Psoas muscle (tissue), 8 donors: ENCODE data around the gene DNMT3A. TPM values are rescaled to one million over a fixed set of nuclear protein-coding genes. Genes with fewer than 3 reads are reported as not detected.

ENCODE experiments used
- ATAC-seq, 4 donors: fragments of 200-7000 bp; cut with Tn5 transposase; one replicate each; pipeline ENCODE4 v1.9.1; 2020; ENCODE audit warnings: moderate library complexity in 3 of 4, mild to moderate bottlenecking in 2 of 4
- DNase-seq, 2 donors: peaks; one replicate each; pipeline ENCODE4 v3.0.0-alpha.2; 2020
- H3K27ac ChIP-seq: fragments of 200-600 bp; one replicate; pipeline ENCODE4 v1.8.0; 2022
- H3K27me3 ChIP-seq, 3 donors: fragments of 200-600 bp in 1 of 3; one replicate each; pipeline versions ENCODE4 v1.6.1 to v1.8.0; 2013 to 2022; ENCODE audit warnings: low read length in 2 of 3, mild to moderate bottlenecking in 2 of 3, moderate library complexity in 1 of 3; ENCODE audit not compliant: insufficient read depth in 3 of 3
- H3K36me3 ChIP-seq, 2 donors: fragments of 200-600 bp in 1 of 2; one replicate each; pipeline versions ENCODE4 v1.6.1 to v1.8.0; 2013 to 2022; ENCODE audit warnings: low read depth in 1 of 2, mild to moderate bottlenecking in 1 of 2, moderate library complexity in 1 of 2; ENCODE audit not compliant: insufficient read depth in 1 of 2
- H3K4me1 ChIP-seq: fragments of 200-600 bp; one replicate; pipeline ENCODE4 v1.8.0; 2022
- H3K4me3 ChIP-seq: fragments of 200-600 bp; one replicate; pipeline ENCODE4 v1.8.0; 2022; ENCODE audit warnings: mild to moderate bottlenecking
- H3K9me3 ChIP-seq: fragments of 200-600 bp; one replicate; pipeline ENCODE4 v1.8.0; 2022
- WGBS, 3 donors: extraction: QIAGEN DNeasy Blood & Tissue Kit; methylation state at CpG; one replicate each; pipeline versions ENCODE4 v1.1.6 to v1.1.7; 2013; 5-methylcytosine and 5-hydroxymethylcytosine counted together
- intact Hi-C, 2 donors: fragments of 100-400 bp; cut with DNase I; formaldehyde crosslinking; loops; one replicate each; pipeline versions ENCODE4 v1.11.0 to v1.14.2; 2022
- polyA plus RNA-seq, 3 donors: library from polyadenylated mRNA; stranded (reverse); fragments of 200-250 nt; gene quantifications; one replicate each; pipeline ENCODE4 v1.2.3, GENCODE V29; 2013
- total RNA-seq, 4 donors: library from RNA; stranded (reverse); fragmentation: NEBNext Ultra II Directional in 2 of 4; extraction: Animal tissue kit (Norgen Biotek cat#: 25700) in 2 of 4; gene quantifications; one replicate each; pipeline versions ENCODE4 v1.2.1 to v1.2.4, GENCODE V29; 2021 to 2023
- TF ChIP-seq, protein P1 (sequence below): fragments of 200-600 bp; IDR thresholded peaks from one replicate; pipeline ENCODE4 v1.8.0; 2022; ENCODE audit warnings: antibody characterized with exemption
- donor health status: healthy with polysubstance abuse.
- donor health status: DM: no; HTN: no; CAD: no; lungs with moderate emphysema.
- donor health status: Bipolar disorder and iron deficiency.
- donor health status: healthy.
- donor health status: DM: yes; HTN: yes; CAD: no.
- donor health status: DM: no; HTN: no; CAD: no.
- donor health status: DM: no; HTN: no; CAD: no.
- donor health status: DM: yes; HTN: yes; CAD: no.

Gene DNMT3A
- total and polyA plus RNA-seq, 7 donors = 7.1 to 26.2 (median 20.6) TPM

DNA sequence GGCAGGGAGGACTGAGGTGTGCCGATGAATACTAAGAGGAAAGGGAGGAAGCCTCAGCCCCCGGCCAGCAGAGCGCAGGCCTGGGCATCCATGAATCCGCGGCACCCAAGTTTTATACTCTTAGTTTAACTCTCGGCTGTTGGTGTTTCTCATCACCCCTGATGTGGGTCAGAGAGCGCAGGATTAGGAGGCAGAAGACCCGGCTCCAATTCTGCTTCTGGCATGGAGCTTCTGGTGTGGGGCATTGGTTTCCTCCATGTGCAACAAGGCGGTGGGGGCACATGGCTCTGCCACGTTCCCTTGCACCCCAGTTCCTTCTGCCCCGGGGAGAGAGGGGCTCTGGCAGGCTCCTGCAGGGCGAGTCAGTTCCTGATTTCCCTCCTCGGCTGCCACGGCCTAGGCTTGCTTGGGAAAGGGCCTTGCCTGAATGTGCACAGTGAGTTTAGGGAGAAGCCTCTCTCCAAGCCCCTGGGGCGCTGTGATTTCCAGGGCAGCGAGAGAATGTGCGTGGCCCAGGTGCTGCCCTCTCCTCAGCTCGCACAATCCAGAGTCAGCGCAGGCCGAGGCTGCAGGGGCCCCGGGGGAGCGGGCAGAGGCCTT lies 36.2 kb upstream of the DNMT3A start:
- Histone ChIP-seq H3K4me3 (no peak overlapping the region), H3K9me3 (no peaks in the 10 kb centered on the region), H3K27me3 (no peaks in the 10 kb centered on the region), H3K36me3 (no peaks in the 10 kb centered on the region), H3K4me1 (peaks cover 38% of the 10 kb centered on the region), H3K27ac (no peak overlapping the region)
- TF ChIP-seq, protein P1, sequence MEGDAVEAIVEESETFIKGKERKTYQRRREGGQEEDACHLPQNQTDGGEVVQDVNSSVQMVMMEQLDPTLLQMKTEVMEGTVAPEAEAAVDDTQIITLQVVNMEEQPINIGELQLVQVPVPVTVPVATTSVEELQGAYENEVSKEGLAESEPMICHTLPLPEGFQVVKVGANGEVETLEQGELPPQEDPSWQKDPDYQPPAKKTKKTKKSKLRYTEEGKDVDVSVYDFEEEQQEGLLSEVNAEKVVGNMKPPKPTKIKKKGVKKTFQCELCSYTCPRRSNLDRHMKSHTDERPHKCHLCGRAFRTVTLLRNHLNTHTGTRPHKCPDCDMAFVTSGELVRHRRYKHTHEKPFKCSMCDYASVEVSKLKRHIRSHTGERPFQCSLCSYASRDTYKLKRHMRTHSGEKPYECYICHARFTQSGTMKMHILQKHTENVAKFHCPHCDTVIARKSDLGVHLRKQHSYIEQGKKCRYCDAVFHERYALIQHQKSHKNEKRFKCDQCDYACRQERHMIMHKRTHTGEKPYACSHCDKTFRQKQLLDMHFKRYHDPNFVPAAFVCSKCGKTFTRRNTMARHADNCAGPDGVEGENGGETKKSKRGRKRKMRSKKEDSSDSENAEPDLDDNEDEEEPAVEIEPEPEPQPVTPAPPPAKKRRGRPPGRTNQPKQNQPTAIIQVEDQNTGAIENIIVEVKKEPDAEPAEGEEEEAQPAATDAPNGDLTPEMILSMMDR = no peak
- 93 to 94% (median 94%) methylated on average over 22 of the region's 22 CpGs for WGBS, 3 donors
- ATAC-seq (no peak), DNase-seq (peak in 1 of 2 donors; percentile 39)
- intact Hi-C loops = loop anchor here (5.0 to 10.0 kb wide), 3 partner anchors 36 to 147 kb away; partner anchors contain the start of gene DNMT3A (in 1 of the 2)

DNA sequence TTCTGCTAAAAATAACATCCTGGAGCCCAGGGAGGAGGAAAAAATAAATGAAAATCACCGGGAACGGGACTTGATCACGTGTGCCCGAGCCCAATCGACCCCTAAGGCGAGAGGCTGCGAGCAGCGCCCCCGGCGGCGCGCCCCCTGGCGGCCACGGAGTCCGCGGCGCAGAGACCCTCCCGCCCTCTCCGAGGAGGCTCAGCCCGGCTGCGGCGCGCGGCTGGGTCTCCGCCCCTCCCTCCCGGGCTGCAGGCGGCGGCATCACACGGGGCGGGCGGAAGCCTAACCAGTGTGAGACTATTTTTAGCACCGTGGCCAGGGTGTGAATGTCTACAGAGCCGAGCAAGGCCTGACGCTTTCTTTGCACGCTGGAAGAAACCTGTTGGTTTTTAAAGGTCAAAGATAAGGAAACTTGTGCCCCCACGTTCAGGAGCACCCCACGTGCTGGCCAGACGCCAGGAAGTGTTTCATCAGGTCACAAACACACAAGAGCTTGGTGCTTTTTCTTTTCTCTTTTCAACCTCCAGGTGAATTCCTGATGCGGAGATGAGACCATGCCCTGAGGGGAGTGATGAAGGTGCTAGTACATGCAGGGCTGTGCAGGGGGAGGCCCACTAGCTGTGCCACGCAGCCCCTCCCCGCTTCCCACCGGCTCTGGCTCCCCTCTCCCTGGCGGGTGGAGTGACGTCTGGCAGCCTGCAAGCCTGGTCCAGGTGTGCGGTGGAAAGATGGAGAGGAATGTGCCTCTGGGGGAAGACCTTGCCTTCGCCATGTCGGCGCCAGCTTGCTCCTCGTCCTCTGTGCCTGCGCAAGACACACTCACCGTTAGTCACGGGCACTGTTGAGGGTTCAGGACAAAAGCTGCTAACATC lies 35.3 kb upstream of the DNMT3A start:
- intact Hi-C loops = loop anchor here (5.0 to 10.0 kb wide), 3 partner anchors 35 to 148 kb away; partner anchors contain the start of gene DNMT3A (in 1 of the 2)
- TF ChIP-seq, protein P1 = peak; percentile 98
- WGBS, 3 donors = 19 to 20% (median 19%) methylated on average over 46 to 52 of the region's 52 CpGs
- H3K9me3 ChIP-seq = no peaks in the 10 kb centered on the region
- peak; percentile 86 to 94 for DNase-seq
- H3K4me3 ChIP-seq = peak overlapping the region; percentile 53
- peak overlapping the region; percentile 53 for H3K27ac ChIP-seq
- no peaks in the 10 kb centered on the region for H3K27me3 ChIP-seq
- peaks cover 40% of the 10 kb centered on the region for H3K4me1 ChIP-seq
- H3K36me3 ChIP-seq = no peaks in the 10 kb centered on the region
- ATAC-seq = peak; percentile 88 to 94 (median 92)

DNA sequence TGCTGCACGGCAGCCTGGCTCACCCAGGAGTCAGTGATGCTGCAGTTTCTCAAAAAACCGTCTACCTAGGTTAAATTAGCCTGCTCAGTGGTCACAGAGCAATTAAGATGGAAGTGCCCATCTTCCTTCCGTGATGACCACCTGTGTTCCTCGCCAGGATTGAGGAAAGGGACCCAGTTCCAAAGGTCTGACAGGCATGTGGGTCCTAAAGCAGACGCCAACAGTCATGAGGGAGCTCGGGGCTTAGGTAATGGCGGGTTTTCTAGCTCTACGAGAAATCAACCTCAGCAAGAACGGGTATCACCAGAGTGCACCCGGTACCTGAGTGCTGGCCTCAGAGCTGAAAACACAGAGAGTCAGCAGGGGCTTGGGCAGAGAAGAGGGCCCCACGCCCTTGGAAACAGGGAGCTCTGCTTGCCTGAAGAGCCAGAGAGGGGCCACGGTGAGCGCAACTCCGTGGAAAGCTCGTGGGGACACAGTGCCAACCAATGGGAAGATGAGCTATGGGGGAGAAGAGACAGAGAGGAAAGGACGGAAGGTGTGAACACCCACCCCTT lies 34.3 kb upstream of the DNMT3A start:
- H3K27me3 ChIP-seq = no peaks in the 10 kb centered on the region
- no peak for ATAC-seq
- H3K4me3 ChIP-seq = peak overlapping the region; percentile 53
- H3K9me3 ChIP-seq = no peaks in the 10 kb centered on the region
- 79 to 82% (median 81%) methylated on average over 16 of the region's 16 CpGs for WGBS, 3 donors
- no peaks in the 10 kb centered on the region for H3K36me3 ChIP-seq
- H3K4me1 ChIP-seq = peaks cover 35% of the 10 kb centered on the region
- peak overlapping the region; percentile 53 for H3K27ac ChIP-seq
- intact Hi-C loops = loop anchor here (5.0 to 10.0 kb wide), 3 partner anchors 34 to 149 kb away; partner anchors contain the start of gene DNMT3A (in 1 of the 2)
- TF ChIP-seq, protein P1 = no peak
- DNase-seq = peak in 1 of 2 donors; percentile 49

DNA sequence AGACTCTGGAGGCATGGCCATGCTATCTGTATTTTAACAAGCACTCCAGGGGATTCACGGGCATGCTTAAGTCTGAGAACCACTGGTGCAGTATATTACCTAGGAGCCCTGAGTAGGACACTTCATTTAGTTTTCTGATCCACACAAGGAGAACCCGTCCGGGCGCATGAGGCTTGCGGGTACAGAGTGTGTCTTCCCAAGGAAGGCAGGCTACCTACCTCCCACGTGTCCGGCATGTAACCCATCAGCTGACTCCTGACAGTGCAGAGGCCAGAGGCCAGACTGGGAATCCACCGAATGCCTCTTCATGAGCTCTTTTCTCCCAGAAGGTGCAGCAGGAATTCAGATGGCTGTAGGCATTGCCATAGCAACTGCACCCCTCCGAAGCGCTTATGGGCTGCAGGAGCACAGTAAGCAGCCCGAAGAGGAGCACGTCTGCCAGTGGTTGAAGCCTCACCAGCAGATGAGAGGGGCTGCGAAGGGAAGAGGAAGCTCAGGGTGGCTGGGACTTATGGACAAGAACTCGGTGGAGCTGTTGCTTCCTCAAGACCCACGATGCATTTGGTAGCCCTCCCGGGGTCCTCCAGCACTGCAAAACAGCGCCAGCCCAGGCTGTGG lies 33.8 kb upstream of the DNMT3A start:
- WGBS, 3 donors = 89 to 93% (median 92%) methylated on average over 17 of the region's 17 CpGs
- no peaks in the 10 kb centered on the region for H3K9me3 ChIP-seq
- H3K36me3 ChIP-seq = no peaks in the 10 kb centered on the region
- TF ChIP-seq, protein P1 = no peak
- H3K4me3 ChIP-seq = no peak overlapping the region
- DNase-seq (peak in 1 of 2 donors; percentile 44), ATAC-seq (no peak)
- H3K27me3 ChIP-seq = no peaks in the 10 kb centered on the region
- peaks cover 29% of the 10 kb centered on the region for H3K4me1 ChIP-seq
- H3K27ac ChIP-seq = no peak overlapping the region
- intact Hi-C loops = loop anchor here (5.0 to 10.0 kb wide), 3 partner anchors 33 to 149 kb away; partner anchors contain the start of gene DNMT3A (in 1 of the 2)
